Prostate gland (tissue), 2 donors: ENCODE measurements around the gene ISG20.

Experiments
- POLR2A ChIP-seq: fragments of 450-650 bp; IDR thresholded peaks from one replicate; pipeline ENCODE4 v1.6.1; 2016; ENCODE audit warnings: antibody characterized with exemption, mild to moderate bottlenecking
- POLR2AphosphoS5 ChIP-seq: sonication (generic); formaldehyde crosslinking; IDR thresholded peaks from one replicate; pipeline ENCODE4 v1.6.1; 2017; ENCODE audit warnings: antibody characterized with exemption
- TF ChIP-seq, protein P1 (sequence below), 4 experiments: fragments of 200-600 bp in 2 of 4; fragments of 450-650 bp in 2 of 4; sonication (generic) in 2 of 4; IDR thresholded peaks; 1 replicate in 3 of 4; 2 replicates in 1 of 4; pipeline ENCODE4 v1.5.1; 2016 to 2019; ENCODE audit warnings: antibody characterized with exemption in 4 of 4, mild to moderate bottlenecking in 2 of 4, moderate library complexity in 2 of 4

GRCh38 chr15:88695691-88696251 is 57.0 kb downstream of the ISG20 start:
- TF ChIP-seq POLR2A: no peak
- TF ChIP-seq, protein P1, sequence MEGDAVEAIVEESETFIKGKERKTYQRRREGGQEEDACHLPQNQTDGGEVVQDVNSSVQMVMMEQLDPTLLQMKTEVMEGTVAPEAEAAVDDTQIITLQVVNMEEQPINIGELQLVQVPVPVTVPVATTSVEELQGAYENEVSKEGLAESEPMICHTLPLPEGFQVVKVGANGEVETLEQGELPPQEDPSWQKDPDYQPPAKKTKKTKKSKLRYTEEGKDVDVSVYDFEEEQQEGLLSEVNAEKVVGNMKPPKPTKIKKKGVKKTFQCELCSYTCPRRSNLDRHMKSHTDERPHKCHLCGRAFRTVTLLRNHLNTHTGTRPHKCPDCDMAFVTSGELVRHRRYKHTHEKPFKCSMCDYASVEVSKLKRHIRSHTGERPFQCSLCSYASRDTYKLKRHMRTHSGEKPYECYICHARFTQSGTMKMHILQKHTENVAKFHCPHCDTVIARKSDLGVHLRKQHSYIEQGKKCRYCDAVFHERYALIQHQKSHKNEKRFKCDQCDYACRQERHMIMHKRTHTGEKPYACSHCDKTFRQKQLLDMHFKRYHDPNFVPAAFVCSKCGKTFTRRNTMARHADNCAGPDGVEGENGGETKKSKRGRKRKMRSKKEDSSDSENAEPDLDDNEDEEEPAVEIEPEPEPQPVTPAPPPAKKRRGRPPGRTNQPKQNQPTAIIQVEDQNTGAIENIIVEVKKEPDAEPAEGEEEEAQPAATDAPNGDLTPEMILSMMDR (IDR thresholded peaks at IDR 0.05): no peak
- TF ChIP-seq POLR2AphosphoS5: no peak
